ENCODE results near the gene DUSP10.

DUSP10 gene

DNA sequence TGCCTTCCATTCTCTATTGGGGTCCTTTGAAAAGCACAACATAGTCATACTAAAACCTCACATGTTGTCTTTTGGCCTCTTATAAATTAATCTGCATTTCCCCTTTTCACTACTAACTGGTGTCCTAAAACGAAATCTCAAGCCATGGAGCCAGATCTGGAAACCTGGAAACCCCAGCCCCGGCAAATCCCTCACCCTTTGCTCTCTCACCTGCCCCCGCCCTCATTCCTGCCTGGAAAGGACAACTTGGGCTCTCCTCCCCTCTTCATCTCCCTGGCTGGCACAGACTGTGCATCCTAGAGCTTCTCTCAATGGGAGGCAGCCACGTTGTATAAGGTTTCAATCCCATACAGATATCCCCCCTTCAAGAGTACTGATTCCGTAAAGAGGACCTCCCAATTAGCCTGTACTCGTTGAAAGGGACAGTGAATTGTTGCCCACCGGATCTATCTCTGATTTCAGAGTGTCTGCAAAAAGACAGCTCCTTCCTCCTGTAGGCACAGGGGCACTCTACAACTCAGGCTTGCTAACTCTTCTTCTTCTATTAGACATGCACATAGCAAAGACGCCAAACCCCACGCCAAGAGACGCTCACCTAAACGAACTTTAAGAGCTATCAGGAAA is 1.4 kb downstream of the DUSP10 start:
- H3K36me3 Mint-ChIP-seq (ENCODE audit: low read depth) = peaks cover 12% of the 10 kb centered on the region
- H3K4me3 Mint-ChIP-seq = no peak overlapping the region
- no peak overlapping the region for H3K27ac Mint-ChIP-seq
- peaks cover 23% of the 10 kb centered on the region for H3K27me3 Mint-ChIP-seq (ENCODE audit: low read depth)
- TF ChIP-seq, protein P1, sequence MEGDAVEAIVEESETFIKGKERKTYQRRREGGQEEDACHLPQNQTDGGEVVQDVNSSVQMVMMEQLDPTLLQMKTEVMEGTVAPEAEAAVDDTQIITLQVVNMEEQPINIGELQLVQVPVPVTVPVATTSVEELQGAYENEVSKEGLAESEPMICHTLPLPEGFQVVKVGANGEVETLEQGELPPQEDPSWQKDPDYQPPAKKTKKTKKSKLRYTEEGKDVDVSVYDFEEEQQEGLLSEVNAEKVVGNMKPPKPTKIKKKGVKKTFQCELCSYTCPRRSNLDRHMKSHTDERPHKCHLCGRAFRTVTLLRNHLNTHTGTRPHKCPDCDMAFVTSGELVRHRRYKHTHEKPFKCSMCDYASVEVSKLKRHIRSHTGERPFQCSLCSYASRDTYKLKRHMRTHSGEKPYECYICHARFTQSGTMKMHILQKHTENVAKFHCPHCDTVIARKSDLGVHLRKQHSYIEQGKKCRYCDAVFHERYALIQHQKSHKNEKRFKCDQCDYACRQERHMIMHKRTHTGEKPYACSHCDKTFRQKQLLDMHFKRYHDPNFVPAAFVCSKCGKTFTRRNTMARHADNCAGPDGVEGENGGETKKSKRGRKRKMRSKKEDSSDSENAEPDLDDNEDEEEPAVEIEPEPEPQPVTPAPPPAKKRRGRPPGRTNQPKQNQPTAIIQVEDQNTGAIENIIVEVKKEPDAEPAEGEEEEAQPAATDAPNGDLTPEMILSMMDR (IDR thresholded peaks at IDR 0.05; ENCODE audit: unreplicated experiment in 3 of 3) = no peak
- H3K9me3 Mint-ChIP-seq = no peaks in the 10 kb centered on the region
- peaks cover 5% of the 10 kb centered on the region for H3K4me1 Mint-ChIP-seq

DNA sequence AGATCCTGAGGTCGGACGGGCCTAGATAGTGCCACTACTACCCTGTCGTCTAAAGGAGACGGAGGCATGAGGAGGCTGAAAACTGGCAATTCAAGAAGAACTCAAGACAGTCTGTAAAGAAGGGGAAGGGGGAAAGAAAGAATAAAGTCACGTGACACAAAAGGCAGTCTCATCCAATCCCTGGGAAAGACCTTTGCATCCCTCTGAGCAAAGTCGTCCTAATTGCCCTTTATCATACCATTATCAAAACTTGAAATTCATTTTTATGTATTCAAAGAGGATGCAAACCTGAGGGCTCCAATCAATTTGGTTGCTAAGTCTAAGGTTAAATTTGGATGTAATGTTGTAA is 2.2 kb downstream of the DUSP10 start:
- Mint-ChIP-seq H3K4me3 (peak overlapping the region; percentile 56 to 70 (median 61)), H3K36me3 (ENCODE audit: low read depth) (peaks cover 12% of the 10 kb centered on the region), H3K4me1 (peaks cover 5% of the 10 kb centered on the region), H3K27ac (no peak overlapping the region), H3K9me3 (no peaks in the 10 kb centered on the region), H3K27me3 (ENCODE audit: low read depth) (peaks cover 23% of the 10 kb centered on the region)
- TF ChIP-seq, protein P1 (IDR thresholded peaks at IDR 0.05; ENCODE audit: unreplicated experiment in 3 of 3) = no peak

DNA sequence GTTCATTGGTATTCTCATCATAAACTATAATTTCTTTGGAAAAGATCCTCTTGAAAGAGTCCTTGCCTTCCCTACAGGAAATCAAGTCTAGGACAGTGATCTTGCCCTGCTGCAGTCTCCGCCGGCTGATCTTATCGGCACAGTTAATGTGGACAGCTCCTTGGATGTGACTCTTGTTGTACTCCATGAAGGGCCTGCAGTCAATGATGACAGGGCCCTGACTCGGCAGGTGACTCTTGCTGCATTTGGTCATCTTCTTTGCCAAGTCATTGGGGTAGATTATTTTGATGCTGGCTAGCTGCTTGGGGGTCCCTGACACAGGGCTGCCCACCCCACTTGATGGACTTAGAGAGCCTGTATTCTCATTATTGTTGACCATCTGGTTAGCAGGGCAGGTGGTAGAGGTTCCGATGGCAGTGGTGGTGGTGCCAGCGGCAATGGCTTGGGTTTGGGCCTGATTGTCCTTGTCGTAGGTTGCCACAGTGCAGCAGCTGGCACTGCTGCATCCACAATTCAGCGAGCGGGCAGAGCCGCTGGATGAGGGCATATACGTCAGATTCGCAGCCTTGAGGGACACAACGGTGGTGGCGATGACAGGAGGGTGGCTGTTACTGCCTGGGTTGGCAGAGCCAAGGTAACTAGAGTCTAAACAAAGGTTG is 2.7 kb downstream of the DUSP10 start:
- Mint-ChIP-seq H3K4me3 (peak overlapping the region; percentile 56 to 70 (median 61)), H3K4me1 (peaks cover 5% of the 10 kb centered on the region), H3K27ac (no peak overlapping the region), H3K27me3 (ENCODE audit: low read depth) (peaks cover 23% of the 10 kb centered on the region), H3K36me3 (ENCODE audit: low read depth) (peaks cover 12% of the 10 kb centered on the region), H3K9me3 (no peaks in the 10 kb centered on the region)
- TF ChIP-seq, protein P1 (IDR thresholded peaks at IDR 0.05; ENCODE audit: unreplicated experiment in 3 of 3) = no peak

DNA sequence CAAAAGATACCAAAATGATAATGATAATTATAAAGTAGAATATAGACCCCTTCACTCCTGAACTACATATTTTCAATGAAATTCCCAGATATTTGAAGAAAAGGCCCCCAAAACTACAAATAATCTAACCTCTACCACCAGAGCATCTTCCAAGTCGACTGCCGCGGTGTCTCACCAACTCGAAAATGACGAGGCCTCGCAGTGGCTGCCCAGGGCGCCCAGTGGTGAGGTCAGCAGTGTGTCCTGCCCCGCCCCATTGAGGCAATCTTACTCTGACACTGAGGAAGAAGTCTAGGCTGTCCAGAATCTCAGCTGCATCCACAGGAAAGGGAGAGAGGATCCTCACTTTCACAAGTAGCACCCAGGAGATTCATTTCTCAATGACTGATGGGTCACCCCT is 5.2 kb downstream of the DUSP10 start:
- Mint-ChIP-seq H3K27me3 (ENCODE audit: low read depth) (peaks cover 17% of the 10 kb centered on the region), H3K9me3 (no peaks in the 10 kb centered on the region), H3K36me3 (ENCODE audit: low read depth) (peaks cover 12% of the 10 kb centered on the region), H3K27ac (no peak overlapping the region), H3K4me3 (no peak overlapping the region), H3K4me1 (no peaks in the 10 kb centered on the region)
- TF ChIP-seq, protein P1 (IDR thresholded peaks at IDR 0.05; ENCODE audit: unreplicated experiment in 3 of 3) = no peak

DNA sequence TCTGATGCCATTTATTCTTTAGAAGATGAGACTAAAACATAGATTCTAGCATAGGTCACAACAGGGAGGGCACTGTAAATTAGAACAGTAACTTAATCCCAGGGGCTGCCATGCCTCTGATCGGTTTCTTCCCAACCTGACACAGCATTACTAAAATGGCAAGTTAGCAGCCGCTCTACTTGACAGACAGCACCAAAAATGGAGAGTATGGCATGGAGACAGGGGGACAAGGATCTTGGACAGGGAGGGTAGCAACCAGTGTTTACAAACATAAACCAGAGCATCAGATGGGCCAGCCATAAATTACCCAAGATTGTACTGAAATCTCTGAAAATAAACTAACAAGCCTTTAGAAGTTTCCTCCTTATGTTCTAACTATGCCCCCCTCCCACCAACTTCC is 5.9 kb downstream of the DUSP10 start:
- H3K27me3 Mint-ChIP-seq (ENCODE audit: low read depth) = peaks cover 17% of the 10 kb centered on the region
- TF ChIP-seq, protein P1 (IDR thresholded peaks at IDR 0.05; ENCODE audit: unreplicated experiment in 3 of 3) = no peak
- peaks cover 12% of the 10 kb centered on the region for H3K36me3 Mint-ChIP-seq (ENCODE audit: low read depth)
- H3K4me1 Mint-ChIP-seq = no peaks in the 10 kb centered on the region
- no peak overlapping the region for H3K27ac Mint-ChIP-seq
- peak overlapping the region in 2 of 3 experiments; percentile 3 to 21 for H3K4me3 Mint-ChIP-seq
- no peaks in the 10 kb centered on the region for H3K9me3 Mint-ChIP-seq

DNA sequence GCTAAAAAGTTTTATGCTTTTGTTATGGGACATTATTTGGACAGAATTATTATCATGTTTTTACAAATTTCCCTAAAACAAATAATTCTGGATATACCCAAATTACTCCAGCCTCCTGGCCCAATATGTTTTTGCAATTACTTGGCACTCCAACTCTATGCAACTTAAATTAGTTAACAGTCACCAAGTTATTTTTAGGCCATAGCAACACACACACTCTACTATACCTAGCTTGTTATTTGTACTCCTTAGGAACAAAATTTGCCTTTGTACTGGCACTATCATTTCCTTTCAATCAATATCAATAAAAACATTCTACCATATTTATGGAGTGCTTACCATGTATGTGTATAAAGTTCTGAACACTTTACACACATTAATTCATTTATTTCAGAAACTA is 7.7 kb downstream of the DUSP10 start:
- H3K27ac Mint-ChIP-seq = no peak overlapping the region
- H3K9me3 Mint-ChIP-seq = no peaks in the 10 kb centered on the region
- no peak overlapping the region for H3K4me3 Mint-ChIP-seq
- H3K36me3 Mint-ChIP-seq (ENCODE audit: low read depth) = peaks cover 12% of the 10 kb centered on the region
- H3K27me3 Mint-ChIP-seq (ENCODE audit: low read depth) = peaks cover 13% of the 10 kb centered on the region
- TF ChIP-seq, protein P1 (IDR thresholded peaks at IDR 0.05; ENCODE audit: unreplicated experiment in 3 of 3) = no peak
- peaks cover 14% of the 10 kb centered on the region for H3K4me1 Mint-ChIP-seq
